Measurements from ENCODE around the gene RNF13.
"Not testable (repeated sequence)": the region's sequence is repeated elsewhere in the genome, so short reads cannot be mapped to it uniquely, and the experiment has no call there.

The RNF13 gene

GRCh38 chr3:149898771-149899170, 85.8 kb downstream of the RNF13 start:
- DNase-seq (ENCODE audit: low read depth in 3 of 3) = no peak

GRCh38 chr3:149900322-149900721, 87.3 kb downstream of the RNF13 start:
- no peak for DNase-seq (ENCODE audit: low read depth in 3 of 3)

- no peak for DNase-seq (ENCODE audit: low read depth in 3 of 3)
Observed at GRCh38 chr3:149901770-149902169, 88.8 kb downstream of the RNF13 start.

GRCh38 chr3:149902498-149903139, 89.6 kb downstream of the RNF13 start:
- DNase-seq (ENCODE audit: low read depth in 3 of 3) = no peak

GRCh38 chr3:149906036-149906435, 93.0 kb downstream of the RNF13 start:
- DNase-seq (ENCODE audit: low read depth in 3 of 3) = no peak

- no peak for DNase-seq (ENCODE audit: low read depth in 3 of 3)
Observed at GRCh38 chr3:149908424-149908957, 95.5 kb downstream of the RNF13 start.

GRCh38 chr3:149909923-149910322, 96.9 kb downstream of the RNF13 start:
- no peak for DNase-seq (ENCODE audit: low read depth in 3 of 3)

GRCh38 chr3:149917124-149917667, 104.2 kb downstream of the RNF13 start:
- no peak for DNase-seq (ENCODE audit: low read depth in 3 of 3)

- DNase-seq (ENCODE audit: low read depth in 3 of 3) = no peak
Observed at GRCh38 chr3:149919509-149919908, 106.5 kb downstream of the RNF13 start.

GRCh38 chr3:149920119-149920518, 107.1 kb downstream of the RNF13 start:
- no peak for DNase-seq (ENCODE audit: low read depth in 3 of 3)

GRCh38 chr3:149933008-149933407, 120.0 kb downstream of the RNF13 start:
- DNase-seq (ENCODE audit: low read depth in 3 of 3) = no peak

GRCh38 chr3:149933858-149934257, 120.8 kb downstream of the RNF13 start:
- no peak for DNase-seq (ENCODE audit: low read depth in 3 of 3)

GRCh38 chr3:149934524-149934923, 121.5 kb downstream of the RNF13 start:
- DNase-seq (ENCODE audit: low read depth in 3 of 3) = no peak

GRCh38 chr3:149936812-149937230, 123.8 kb downstream of the RNF13 start:
- DNase-seq (ENCODE audit: low read depth in 3 of 3) = peak in 2 of 3 experiments; percentile 3 to 9

GRCh38 chr3:149938392-149939055, 125.5 kb downstream of the RNF13 start:
- DNase-seq (ENCODE audit: low read depth in 3 of 3) = not testable (repeated sequence)

GRCh38 chr3:149941186-149941585, 128.2 kb downstream of the RNF13 start:
- DNase-seq (ENCODE audit: low read depth in 3 of 3) = no peak

- no peak for DNase-seq (ENCODE audit: low read depth in 3 of 3)
Observed at GRCh38 chr3:149941946-149942345, 128.9 kb downstream of the RNF13 start.

GRCh38 chr3:149942409-149942808, 129.4 kb downstream of the RNF13 start:
- no peak for DNase-seq (ENCODE audit: low read depth in 3 of 3)

GRCh38 chr3:149943966-149944365, 131.0 kb downstream of the RNF13 start:
- DNase-seq (ENCODE audit: low read depth in 3 of 3) = not testable (repeated sequence)

- no peak for DNase-seq (ENCODE audit: low read depth in 3 of 3)
Observed at GRCh38 chr3:149947231-149947630, 134.2 kb downstream of the RNF13 start.

- DNase-seq (ENCODE audit: low read depth in 3 of 3) = no peak
Observed at GRCh38 chr3:149949181-149949580, 136.2 kb downstream of the RNF13 start.

GRCh38 chr3:149954812-149955211, 141.8 kb downstream of the RNF13 start:
- no peak for DNase-seq (ENCODE audit: low read depth in 3 of 3)

GRCh38 chr3:149955449-149955848, 142.4 kb downstream of the RNF13 start:
- no peak for DNase-seq (ENCODE audit: low read depth in 3 of 3)
